NCI-H2227 treated with DMSO at 0.1 percent for 48 hours (cell line): Measurements from ENCODE around the gene SLC23A3.
"Not testable (repeated sequence)": the region's sequence is repeated elsewhere in the genome, so short reads cannot be mapped to it uniquely, and the experiment has no call there.

Source experiments
- DNase-seq: peaks from one replicate; lab custom pipeline; 2025; lab: John Stamatoyannopoulos, UW

Gene SLC23A3

DNA sequence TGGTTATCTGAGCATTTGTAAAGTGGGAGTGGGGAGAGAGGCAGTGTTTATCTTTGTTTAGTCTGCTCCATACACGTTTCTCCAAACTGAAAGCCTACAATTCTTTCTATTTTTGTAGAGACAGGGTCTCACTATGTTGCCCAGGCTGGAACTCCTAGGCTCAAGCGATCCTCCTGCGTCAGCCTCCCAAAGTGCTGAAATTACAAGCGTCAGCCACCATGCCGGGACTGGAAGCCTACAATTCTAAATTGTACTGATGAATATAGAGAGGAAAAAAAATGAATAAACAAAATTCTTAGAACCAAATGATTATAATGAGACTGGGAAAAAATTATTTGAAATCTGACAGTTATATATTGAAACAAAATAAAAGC, 35.3 kb upstream of the SLC23A3 start:
- DNase-seq, result no peak

- DNase-seq, result no peak
Measured at GRCh38 chr2:219204425-219205164, 34.8 kb upstream of the SLC23A3 start.

DNA sequence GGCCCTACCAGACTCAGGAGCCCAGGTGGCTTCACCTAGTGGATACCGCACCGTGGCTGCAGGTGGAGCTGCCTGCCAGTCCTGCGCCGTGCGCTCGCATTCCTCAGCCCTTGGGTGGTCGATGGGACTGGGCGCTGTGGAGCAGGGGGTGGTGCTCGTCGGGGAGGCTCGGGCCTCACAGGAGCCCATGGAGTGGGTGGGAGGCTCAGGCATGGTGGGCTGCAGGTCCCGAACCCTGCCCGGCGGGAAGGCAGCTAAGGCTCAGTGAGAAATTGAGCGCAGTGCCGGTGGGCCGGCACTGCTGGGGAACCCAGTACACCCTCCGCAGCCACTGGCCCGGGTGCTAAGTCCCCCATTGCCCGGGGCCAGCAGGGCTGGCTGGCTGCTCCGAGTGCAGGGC, 31.5 kb upstream of the SLC23A3 start:
- DNase-seq, result not testable (repeated sequence)

DNA sequence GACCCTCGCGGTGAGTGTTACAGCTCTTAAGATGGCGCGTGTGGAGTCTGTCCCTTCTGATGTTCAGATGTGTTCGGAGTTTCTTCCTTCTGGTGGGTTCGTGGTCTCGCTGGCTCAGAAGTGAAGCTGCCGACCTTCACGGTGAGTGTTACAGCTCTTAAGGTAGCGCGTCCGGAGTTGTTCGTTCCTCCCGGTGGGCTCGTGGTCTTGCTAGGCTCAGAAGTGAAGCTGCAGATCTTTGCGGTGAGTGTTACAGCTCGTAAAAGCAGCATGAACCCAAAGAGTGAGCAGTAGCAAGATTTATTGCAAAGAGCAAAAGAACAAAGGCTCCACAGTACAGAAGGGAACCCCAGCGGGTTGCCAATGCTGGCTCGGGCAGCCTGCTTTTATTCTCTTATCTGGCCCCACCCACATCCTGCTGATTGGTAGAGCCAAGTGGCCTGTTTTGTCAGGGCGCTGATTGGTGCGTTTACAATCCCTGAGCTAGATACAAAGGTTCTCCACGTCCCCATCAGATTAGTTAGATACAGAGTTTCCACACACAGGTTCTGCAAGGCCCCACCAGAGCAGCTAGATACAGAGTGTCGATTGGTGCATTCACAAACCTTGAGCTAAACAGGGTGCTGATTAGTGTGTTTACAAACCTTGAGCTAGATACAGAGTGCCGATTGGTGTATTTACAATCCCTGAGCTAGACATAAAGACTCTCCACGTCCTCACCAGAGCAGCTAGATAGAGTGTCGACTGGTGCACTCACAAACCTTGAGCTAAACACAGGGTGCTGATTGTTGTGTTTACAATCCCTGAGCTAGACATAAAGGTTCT, 30.9 kb upstream of the SLC23A3 start:
- not testable (repeated sequence) for DNase-seq

DNA sequence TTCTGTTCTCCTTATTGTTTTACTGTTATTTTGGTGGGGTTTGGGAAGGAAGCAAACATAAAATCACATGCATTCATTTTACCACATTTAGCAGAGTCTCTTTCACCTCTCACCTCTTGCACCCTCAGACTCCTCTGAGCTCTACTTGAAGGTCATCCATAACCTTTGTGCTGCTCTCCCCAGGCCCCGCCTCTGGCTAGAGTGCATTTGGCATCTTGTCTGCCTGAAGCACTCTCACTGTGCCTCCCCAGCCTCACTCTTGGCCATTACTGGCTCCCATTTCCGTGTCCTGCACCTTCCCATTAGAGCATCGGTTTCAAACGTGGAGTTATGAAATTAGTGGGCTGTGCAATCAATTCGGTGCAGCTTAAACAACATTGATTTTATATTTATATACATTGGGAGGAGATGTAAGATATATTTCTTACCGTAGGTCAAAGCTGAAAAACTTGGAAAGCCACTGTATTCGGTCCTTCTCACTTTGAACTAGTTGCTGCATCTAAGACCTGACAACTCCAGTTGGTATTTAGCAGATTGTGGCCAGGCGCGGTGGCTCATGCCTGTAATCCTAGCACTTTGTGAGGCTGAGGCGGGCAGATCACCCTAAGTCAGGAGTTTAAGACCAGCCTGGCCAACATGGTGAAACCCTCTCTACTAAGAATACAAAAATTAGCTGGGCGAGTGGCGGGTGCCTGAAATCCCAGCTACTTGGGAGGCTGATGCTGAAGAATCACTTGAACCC, 29.8 kb upstream of the SLC23A3 start:
- DNase-seq, result no peak

GRCh38 chr2:219198974-219199373, 29.1 kb upstream of the SLC23A3 start:
- no peak for DNase-seq

- DNase-seq, result no peak
Measured at GRCh38 chr2:219197388-219197787, 27.6 kb upstream of the SLC23A3 start.

- DNase-seq, result no peak
Measured at GRCh38 chr2:219186754-219187456, 17.1 kb upstream of the SLC23A3 start.

DNA sequence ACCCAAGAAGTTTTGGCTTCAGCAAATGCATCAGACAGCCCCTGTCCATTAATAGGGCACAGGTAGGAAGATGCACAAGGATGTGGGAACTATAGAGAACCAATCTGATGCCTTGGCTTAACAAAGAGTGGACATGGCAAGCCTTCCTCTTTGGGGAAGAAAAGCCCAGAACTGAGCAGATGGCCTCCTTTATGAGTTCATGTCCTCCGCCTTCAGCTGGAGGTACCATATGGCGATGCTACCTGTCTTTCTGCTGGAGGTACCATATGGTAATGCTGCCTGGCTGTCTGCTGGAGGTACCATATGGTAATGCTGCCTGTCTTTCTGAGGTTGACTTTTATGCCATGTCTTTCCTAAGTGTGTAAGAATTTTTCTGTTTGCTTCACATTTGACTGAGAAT, 14.3 kb upstream of the SLC23A3 start:
- DNase-seq, result no peak

GRCh38 chr2:219183151-219183772, 13.4 kb upstream of the SLC23A3 start:
- no peak for DNase-seq

- DNase-seq, result no peak
Measured at GRCh38 chr2:219182331-219183150, 12.7 kb upstream of the SLC23A3 start.

DNA sequence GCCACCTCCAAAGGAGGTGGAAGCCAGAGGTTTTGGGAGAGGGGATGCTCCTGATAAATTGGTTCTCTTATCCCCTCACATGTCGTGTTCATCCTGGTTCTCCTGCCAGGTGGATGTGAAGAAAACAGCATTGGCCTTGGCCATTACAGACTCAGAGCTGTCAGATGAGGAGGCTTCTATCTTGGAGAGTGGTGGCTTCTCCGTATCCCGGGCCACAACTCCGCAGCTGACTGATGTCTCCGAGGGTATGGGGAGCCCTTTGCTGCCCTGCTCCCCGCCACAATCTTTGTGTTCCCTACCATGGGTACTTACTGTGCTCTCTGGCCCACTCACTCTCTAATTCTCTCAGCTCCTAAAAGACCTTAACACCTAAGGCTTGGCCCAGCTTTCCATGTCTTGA, 11.7 kb upstream of the SLC23A3 start:
- DNase-seq, result no peak

GRCh38 chr2:219180961-219181360, 11.1 kb upstream of the SLC23A3 start:
- DNase-seq, result no peak

- DNase-seq, result no peak
Measured at GRCh38 chr2:219179601-219180465, 10.0 kb upstream of the SLC23A3 start.

GRCh38 chr2:219178377-219179175, 8.7 kb upstream of the SLC23A3 start:
- DNase-seq, result peak; percentile 31

GRCh38 chr2:219177552-219178376, 7.9 kb upstream of the SLC23A3 start, which contains the start of gene RETREG2:
RETREG2 (plus strand) TSS chr2:219178275; CDS start chr2:219178353, 78 bp downstream.
- DNase-seq, result peak; percentile 89

- DNase-seq, result peak; percentile 77
Measured at GRCh38 chr2:219176818-219177551, 7.2 kb upstream of the SLC23A3 start, which contains the start of gene CNPPD1. CNPPD1 (minus strand) TSS chr2:219176925; CDS start chr2:219176828, 97 bp downstream.
